ENCODE measurements around the gene TREH.
A peak's percentile ranks its signal among the peaks of the same experiment; 100 is the strongest.
"Not testable (repeated sequence)": the region's sequence is repeated elsewhere in the genome, so short reads cannot be mapped to it uniquely, and the experiment has no call there.

TREH gene

DNA sequence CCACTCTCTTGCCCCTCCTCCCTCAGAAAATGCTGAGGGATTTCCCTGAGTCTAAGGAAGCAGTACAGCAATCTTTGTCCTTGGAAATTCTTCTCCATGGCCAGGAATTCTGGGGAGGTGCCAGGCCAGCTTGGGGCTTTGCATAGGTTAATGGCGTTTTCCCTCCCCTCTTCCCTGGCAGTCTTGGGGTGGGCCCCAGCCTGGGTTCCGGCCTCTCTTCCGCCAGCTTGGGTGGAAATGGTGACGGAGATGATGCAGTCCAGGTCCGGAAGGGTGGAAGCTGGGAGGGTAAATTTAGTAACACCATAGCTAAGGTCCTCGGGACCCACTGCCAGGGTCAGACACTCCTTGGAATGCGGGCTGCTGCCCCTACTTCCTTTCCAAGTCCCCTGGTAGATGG, 67.1 kb downstream of the TREH start:
- DNase-seq (ENCODE audit: low read depth in 3 of 3), result no peak

DNA sequence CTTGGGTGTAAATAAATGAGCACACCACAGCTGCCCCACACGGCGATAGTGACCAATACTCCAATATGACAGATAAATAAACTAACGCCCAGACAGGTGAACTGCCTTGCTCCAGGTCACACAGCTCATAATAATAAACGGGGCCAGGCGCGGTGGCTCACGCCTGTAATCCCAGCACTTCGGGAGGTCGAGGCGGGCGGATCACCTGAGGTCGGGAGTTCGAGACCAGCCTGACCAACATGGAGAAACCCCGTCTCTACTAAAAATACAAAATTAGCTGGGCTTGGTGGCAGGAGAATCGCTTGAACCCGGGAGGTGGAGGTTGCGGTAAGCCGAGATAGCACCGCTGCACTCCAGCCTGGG, 68.0 kb downstream of the TREH start:
- not testable (repeated sequence) for DNase-seq (ENCODE audit: low read depth in 3 of 3)

DNA sequence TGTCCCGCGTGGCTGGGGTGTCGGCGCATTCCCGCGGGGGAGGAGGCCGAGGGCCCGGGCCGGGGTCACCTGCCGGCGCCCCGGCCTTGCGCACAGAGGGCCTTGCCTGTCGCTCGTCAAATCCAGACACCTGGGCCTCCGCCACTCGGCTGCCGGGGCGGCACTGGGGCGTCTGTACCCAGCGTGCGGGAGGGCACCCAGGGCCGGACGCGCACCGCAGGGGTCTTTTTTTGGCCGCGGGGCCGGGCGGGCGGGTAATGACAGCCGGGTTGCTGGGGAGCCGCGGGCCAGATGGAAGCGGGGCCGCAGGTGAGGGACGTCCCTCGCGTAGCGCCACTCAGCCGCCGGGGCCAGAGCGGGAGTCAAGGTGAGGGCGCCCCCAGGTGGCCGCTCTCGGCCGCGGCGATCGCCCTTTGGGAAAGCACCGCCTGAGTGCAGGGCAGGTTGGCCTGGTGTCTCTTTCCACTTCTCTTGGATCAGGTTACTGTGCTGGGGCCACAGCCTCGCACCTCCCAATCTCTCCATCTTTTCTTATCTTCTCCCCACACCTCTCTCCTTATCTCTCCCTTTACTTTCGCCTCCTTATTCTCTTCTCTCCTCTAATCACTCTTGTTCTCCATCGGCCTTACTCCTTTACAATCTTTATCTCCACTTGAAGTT, 68.5 kb downstream of the TREH start:
- peak; percentile 69 to 84 (median 72) for DNase-seq (ENCODE audit: low read depth in 3 of 3)

DNA sequence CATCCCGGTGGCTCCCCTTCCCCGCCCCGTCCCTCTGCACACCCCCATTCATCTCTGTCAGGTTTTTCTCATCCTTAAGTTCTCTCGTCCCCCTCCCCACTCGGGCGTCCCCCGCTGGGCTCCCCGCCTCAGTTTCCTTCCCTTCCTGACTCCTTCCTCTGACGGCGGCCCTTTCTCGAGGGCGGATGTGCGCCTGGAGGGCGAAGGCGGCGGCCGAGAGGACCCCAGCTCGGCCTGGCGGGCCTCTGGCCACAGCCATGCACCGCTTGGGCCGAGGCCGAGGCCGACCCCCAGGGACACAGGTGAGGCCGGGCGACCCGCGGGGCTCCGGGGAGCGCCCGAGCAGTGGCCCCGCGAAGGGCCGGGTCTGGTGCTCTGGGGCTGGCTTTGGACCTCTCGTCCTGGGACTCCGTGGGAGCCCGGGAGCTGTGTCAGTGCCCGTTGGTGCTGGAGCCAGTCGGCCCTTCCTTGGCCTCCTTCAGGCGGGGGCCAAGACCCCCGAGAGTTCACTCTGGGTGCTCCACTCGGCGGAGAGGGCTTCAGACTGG, 69.2 kb downstream of the TREH start:
- peak in 1 of 3 donors; percentile 10 for DNase-seq (ENCODE audit: low read depth in 3 of 3)

DNA sequence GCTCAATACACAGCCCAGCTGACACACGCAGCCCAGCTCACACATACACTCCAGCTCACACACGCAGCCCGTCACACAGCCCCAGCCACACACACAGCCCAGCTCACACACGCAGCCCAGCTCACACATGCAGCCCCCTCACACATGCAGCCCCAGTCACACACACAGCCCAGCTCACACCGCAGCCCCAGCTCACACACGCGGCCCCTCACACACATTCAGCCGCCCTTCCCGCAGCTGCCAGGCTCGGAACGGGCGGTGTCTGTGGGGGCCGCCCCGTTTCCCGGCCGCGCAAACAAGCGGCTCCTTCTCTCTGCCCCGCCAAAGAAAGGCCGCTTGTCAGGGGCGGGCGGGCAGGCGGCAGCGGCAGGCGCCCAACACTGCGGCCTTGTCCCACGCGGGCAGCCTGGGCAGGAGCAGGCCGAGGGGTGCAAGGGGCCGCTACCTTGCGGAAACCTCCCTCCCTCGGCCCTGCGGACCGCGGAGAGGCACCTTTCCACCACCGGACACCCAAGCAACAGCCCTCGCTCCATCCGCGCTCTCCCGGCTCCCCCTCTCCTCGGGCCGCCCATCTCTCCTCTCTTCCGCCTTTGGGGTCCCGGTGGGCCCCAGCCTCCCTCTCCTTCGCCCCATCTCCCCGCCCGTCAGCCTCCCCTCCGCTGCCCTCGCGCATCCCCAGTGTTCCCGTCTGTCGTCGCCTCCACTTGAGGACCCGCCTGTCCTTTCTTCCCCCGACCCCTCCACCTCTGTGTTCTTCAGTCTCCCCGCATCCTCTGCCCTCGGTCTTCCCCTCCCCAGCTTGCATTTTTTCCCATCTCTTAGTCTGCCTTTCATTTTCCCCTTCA, 69.8 kb downstream of the TREH start:
- peak in 1 of 3 donors; percentile 17 for DNase-seq (ENCODE audit: low read depth in 3 of 3)

DNA sequence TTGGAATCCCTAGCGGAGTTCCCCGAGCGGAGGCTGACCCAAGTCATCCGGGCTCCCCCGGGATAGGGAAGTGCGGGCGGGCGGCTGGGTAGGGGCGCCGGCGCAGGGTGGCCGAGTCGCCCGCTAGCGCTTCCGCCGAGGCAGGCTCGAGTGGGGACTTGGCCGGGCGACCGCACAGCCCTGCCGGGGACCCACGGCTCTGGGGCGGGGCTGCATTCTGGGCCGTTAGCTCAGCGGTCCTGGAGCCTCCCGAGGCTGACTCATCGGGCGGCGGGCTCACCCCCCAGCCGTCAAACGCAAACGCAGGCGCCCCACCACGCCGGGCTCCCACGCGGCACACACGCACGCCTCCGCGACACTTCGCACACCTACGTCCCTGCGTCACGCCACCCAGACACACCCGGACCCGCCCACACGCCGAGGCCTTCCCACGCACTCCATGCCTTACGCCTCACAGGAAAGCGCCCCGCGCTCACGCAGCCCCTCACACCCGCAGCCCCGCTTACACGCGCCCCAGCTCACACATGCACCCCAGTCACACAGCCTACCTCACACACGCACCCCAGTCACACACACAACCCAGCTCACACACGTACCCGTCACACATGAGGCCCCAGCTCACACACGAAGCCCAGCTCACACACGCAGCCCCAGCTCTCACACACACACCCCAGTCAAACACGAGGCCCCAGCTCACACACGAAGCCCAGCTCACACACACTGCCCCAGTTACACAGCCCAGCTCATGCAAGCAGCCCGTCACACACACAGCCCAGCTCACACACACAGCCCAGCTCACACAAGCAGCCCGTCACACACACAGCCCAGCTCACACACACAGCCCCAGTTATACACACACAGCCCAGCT, 70.9 kb downstream of the TREH start:
- DNase-seq (ENCODE audit: low read depth in 3 of 3), result peak; percentile 30 to 56 (median 49)

DNA sequence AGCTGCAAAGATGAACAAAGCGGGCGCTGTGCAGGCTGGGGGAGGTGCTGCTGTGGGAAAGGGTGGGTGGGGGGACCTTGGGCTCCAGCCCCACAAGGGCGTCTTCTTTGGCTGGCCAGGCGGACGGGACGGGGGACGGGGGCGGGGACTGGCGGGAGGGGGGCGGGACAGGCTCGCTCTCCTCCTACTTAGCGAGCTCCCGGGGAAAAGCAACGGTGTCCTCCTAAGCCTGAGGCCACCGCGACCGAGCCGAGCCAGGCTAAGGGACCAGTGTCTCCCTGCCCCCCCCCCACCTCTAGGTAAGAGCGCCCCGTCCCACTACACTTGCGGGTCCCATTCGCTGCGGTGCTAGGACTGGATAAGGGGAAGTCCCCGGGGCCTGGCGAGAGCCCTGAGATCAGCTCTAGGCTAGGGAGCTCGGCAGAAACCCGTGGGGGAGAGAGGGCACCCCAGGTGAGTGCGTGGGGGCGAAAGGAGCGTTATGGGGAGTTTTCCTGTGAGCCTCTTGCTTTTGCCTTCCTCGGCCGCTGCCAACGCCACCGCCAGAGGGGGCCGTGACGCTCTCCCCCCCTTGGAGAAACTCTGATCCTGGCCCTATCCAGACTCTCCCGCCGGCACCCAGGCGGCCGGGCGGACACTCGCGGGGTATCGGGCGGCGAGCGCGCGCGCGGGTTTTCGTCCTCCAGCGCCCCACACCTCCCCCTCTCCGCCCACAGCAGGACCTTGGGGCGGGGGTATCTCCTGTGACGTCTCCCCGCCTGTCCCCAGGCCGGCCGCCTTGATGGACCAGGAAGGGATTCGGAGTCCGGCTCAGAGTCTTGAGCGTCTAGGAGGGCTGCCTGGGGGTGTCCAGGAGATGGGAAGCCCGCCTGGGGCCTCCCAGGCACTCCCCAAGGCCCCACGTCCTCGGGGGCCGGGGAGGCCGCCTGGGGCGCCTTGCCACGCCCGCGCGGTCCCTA, 71.8 kb downstream of the TREH start, which contains the start of gene PHLDB1:
Gene PHLDB1 (plus strand): TSS at position 215 of the 959 bp plus-strand sequence. CDS start 6,222 bp downstream, outside the sequence.
- peak in 2 of 3 donors; percentile 17 to 21 for DNase-seq (ENCODE audit: low read depth in 3 of 3)

Data from stimulated activated CD4-positive, alpha-beta T cell treated with anti-CD3 and anti-CD28 coated beads, TNF-alpha, amount 100 ng/mL, for 48 hours (primary cell).